MM.1S (cell line): ENCODE results near the gene SSR2.

Experiments used
- CTCF ChIP-seq: fragments of 300-600 bp; sonication (generic); IDR thresholded peaks from 2 replicates; pipeline ENCODE4 v1.5.1; 2016; ENCODE audit warnings: antibody characterized with exemption, low read length, mixed read lengths
- EZH2 ChIP-seq: fragments of 300-600 bp; sonication (generic); optimal IDR thresholded peaks from 2 replicates; pipeline ENCODE3; 2017; ENCODE audit warnings: low read depth, mild to moderate bottlenecking, antibody characterized with exemption, low read length, mixed read lengths
- EZH2phosphoT487 ChIP-seq: fragments of 300-600 bp; sonication (generic); IDR thresholded peaks from 2 replicates; pipeline ENCODE4 v1.6.1; 2018; ENCODE audit warnings: antibody characterized with exemption, low read length

- TF ChIP-seq CTCF = no peak
- TF ChIP-seq EZH2 = no peak
- TF ChIP-seq EZH2phosphoT487 = no peak
Observed at GRCh38 chr1:156042828-156043227, 22.1 kb upstream of the SSR2 start.
